Adrenal gland (tissue), 12 donors: ENCODE results near the gene KCNIP1. TPM values are rescaled to one million over a fixed set of nuclear protein-coding genes. Genes with fewer than 3 reads are reported as not detected.

Experiments
- DNase-seq, 7 donors: peaks; one replicate each; pipeline ENCODE4 v3.0.0-alpha.2; 2019 to 2020
- H3K27ac ChIP-seq, 5 donors: fragments of 200-600 bp; sonication (generic) in 4 of 5; 1 replicate in 3 of 5; 2 replicates in 2 of 5; pipeline versions ENCODE4 v1.5.1 to v1.8.0; 2016 to 2020; ENCODE audit warnings: mild to moderate bottlenecking in 1 of 5
- H3K27me3 ChIP-seq: fragments of 200-600 bp; 2 replicates; pipeline ENCODE4 v1.8.0; 2021
- H3K36me3 ChIP-seq, 2 donors: fragments of 200-600 bp; replicated peaks in 1 of 2; 1 replicate in 1 of 2; 2 replicates in 1 of 2; pipeline versions ENCODE4 v1.5.1 to v1.8.0; 2018 to 2022
- H3K4me1 ChIP-seq, 2 donors: fragments of 200-600 bp; replicated peaks in 1 of 2; 1 replicate in 1 of 2; 2 replicates in 1 of 2; pipeline versions ENCODE4 v1.5.1 to v1.8.0; 2018 to 2021
- H3K4me3 ChIP-seq, 4 donors: fragments of 200-600 bp; sonication (generic) in 3 of 4; one replicate each; pipeline ENCODE4 v1.5.1; 2016 to 2018
- H3K9me3 ChIP-seq, 3 donors: fragments of 200-600 bp; sonication (generic) in 1 of 3; replicated peaks in 1 of 3; 1 replicate in 2 of 3; 2 replicates in 1 of 3; pipeline versions ENCODE4 v1.5.1 to v1.8.0; 2016 to 2021
- CTCF ChIP-seq, 6 experiments: fragments of 450-650 bp in 4 of 6; fragments of 200-600 bp in 2 of 6; sonication (generic) in 1 of 6; IDR thresholded peaks; 1 replicate in 5 of 6; 2 replicates in 1 of 6; pipeline versions ENCODE4 v1.5.1 to v1.8.0; 2016 to 2021; ENCODE audit warnings: antibody characterized with exemption in 6 of 6, mild to moderate bottlenecking in 2 of 6, moderate library complexity in 1 of 6
- POLR2A ChIP-seq, 2 donors: fragments of 450-650 bp; IDR thresholded peaks; one replicate each; pipeline ENCODE4 v1.6.1; 2017; ENCODE audit warnings: antibody characterized with exemption in 2 of 2, mild to moderate bottlenecking in 2 of 2, moderate library complexity in 1 of 2
- WGBS, 4 donors: extraction: QIAGEN DNeasy Blood & Tissue Kit in 2 of 4; methylation state at CpG; one replicate each; pipeline versions ENCODE4 v1.1.5 to v1.1.7; 2013 to 2017; 5-methylcytosine and 5-hydroxymethylcytosine counted together
- intact Hi-C, 2 donors: fragments of 100-400 bp; cut with DNase I; formaldehyde crosslinking; loops; one replicate each; pipeline versions ENCODE4 v1.14.1 to v1.15.0; 2022 to 2023
- polyA plus RNA-seq, 3 donors: library from polyadenylated mRNA; stranded (reverse); fragments of 200-250 nt in 2 of 3; fragments of 350-450 nt in 1 of 3; fragmentation: Illumina TruSeq in 1 of 3; extraction: RNeasy Lipid Tissue Mini Kit (QIAGEN cat#74804) in 1 of 3; gene quantifications; one replicate each; pipeline ENCODE4 v1.2.3, GENCODE V29; 2013 to 2014
- total RNA-seq, 9 donors: library from RNA; depleted of rRNA in 4 of 9; stranded (reverse); fragments of >200 nt in 4 of 9; fragments of 120-200 nt in 1 of 9; fragmentation: NEBNext Ultra II Directional in 1 of 9; extraction: Animal tissue kit (Norgen Biotek cat#: 25700) in 1 of 9; gene quantifications; one replicate each; pipeline versions ENCODE4 v1.1.0 to v1.2.4, GENCODE V29; 2013 to 2023
- donor health status: healthy with polysubstance abuse.
- donor health status: Bipolar disorder and iron deficiency.
- donor health status: DM: yes; HTN: yes; CAD: no.
- donor health status: DM: no; HTN: no; CAD: no.
- donor health status: DM: no; HTN: no; CAD: no.
- donor health status: DM: yes; HTN: yes; CAD: no.

KCNIP1 gene
- total and polyA plus RNA-seq, 12 donors, result 0.14 to 12.6 (median 1.7) TPM; not detected in 1

GRCh38 chr5:170691657-170692056, 187.8 kb downstream of the KCNIP1 start:
- Histone ChIP-seq H3K36me3 (no peaks in the 10 kb centered on the region), H3K27me3 (peaks cover 31% of the 10 kb centered on the region), H3K4me1 (no peaks in the 10 kb centered on the region), H3K27ac (no peak overlapping the region), H3K4me3 (no peak overlapping the region), H3K9me3 (no peaks in the 10 kb centered on the region)
- TF ChIP-seq POLR2A (IDR thresholded peaks at IDR 0.05) (no peak), CTCF (IDR thresholded peaks at IDR 0.05) (no peak)
- intact Hi-C loops, result no loop called here
- 26 to 33% (median 28%) methylated on average over 4 of the region's 4 CpGs for whole genome bisulfite sequencing, 4 donors
- no peak for DNase-seq

GRCh38 chr5:170693701-170694100, 189.9 kb downstream of the KCNIP1 start:
- WGBS, 4 donors, result 47 to 59% (median 49%) methylated on average over 4 of the region's 4 CpGs
- H3K9me3 ChIP-seq, result no peaks in the 10 kb centered on the region
- no peak for TF ChIP-seq CTCF (IDR thresholded peaks at IDR 0.05)
- TF ChIP-seq POLR2A (IDR thresholded peaks at IDR 0.05), result no peak
- intact Hi-C loops, result no loop called here
- no peak for DNase-seq
- H3K27ac ChIP-seq, result no peak overlapping the region
- no peaks in the 10 kb centered on the region for H3K4me1 ChIP-seq
- H3K27me3 ChIP-seq, result peaks cover 31% of the 10 kb centered on the region
- no peak overlapping the region for H3K4me3 ChIP-seq
- no peaks in the 10 kb centered on the region for H3K36me3 ChIP-seq

- H3K9me3 ChIP-seq, result no peaks in the 10 kb centered on the region
- DNase-seq, result no peak
- H3K27me3 ChIP-seq, result peaks cover 25% of the 10 kb centered on the region
- TF ChIP-seq CTCF (IDR thresholded peaks at IDR 0.05) (no peak), POLR2A (IDR thresholded peaks at IDR 0.05) (no peak)
- no peaks in the 10 kb centered on the region for H3K4me1 ChIP-seq
- 24 to 29% (median 27%) methylated on average over 2 of the region's 2 CpGs for whole genome bisulfite sequencing, 4 donors
- H3K27ac ChIP-seq, result no peak overlapping the region
- H3K36me3 ChIP-seq, result no peaks in the 10 kb centered on the region
- intact Hi-C loops, result no loop called here
- no peak overlapping the region for H3K4me3 ChIP-seq
These were observed 191.1 kb downstream of the KCNIP1 start for GRCh38 chr5:170694911-170695310.

- TF ChIP-seq CTCF (IDR thresholded peaks at IDR 0.05), result no peak
- TF ChIP-seq POLR2A (IDR thresholded peaks at IDR 0.05), result no peak
- Histone ChIP-seq H3K4me1 (no peaks in the 10 kb centered on the region), H3K27ac (no peak overlapping the region), H3K27me3 (peaks cover 14% of the 10 kb centered on the region), H3K9me3 (no peaks in the 10 kb centered on the region), H3K4me3 (no peak overlapping the region), H3K36me3 (no peaks in the 10 kb centered on the region)
- 53 to 80% (median 74%) methylated on average over 2 of the region's 2 CpGs for WGBS, 4 donors
- DNase-seq, result no peak
- intact Hi-C loops, result no loop called here
These were observed 193.2 kb downstream of the KCNIP1 start for GRCh38 chr5:170697031-170697430.
